HepG2 (cell line): ENCODE measurements around the gene ULK4. TPM values are rescaled to one million over a fixed set of nuclear protein-coding genes. Genes with fewer than 3 reads are reported as not detected.

Experiments
- ATAC-seq: fragments of 200-7000 bp; cut with Tn5 transposase; 3 replicates; pipeline ENCODE4 v1.9.1; 2020; ENCODE audit warnings: mild to moderate bottlenecking, moderate library complexity
- BruUV-seq: library from RNA; stranded (reverse); fragments of 400-500 nt; replicated peaks from 2 replicates; lab custom pipeline; 2021; lab: Mats Ljungman, UMichigan
- CTCF ChIA-PET: fragments of 300-600 bp; formaldehyde crosslinking; extraction: SDS; loops from one replicate; lab custom pipeline; 2021; ENCODE audit warnings: low total read pairs, inconsistent platforms, low intra/inter-chr PET ratio; lab: Yijun Ruan, JAX
- POLR2A ChIA-PET: fragments of 350-600 bp; sonication (Branson Sonifier 250); formaldehyde crosslinking; loops from one replicate; lab custom pipeline; 2020; ENCODE audit warnings: antibody characterized with exemption, inconsistent platforms; lab: Yijun Ruan, JAX
- DNase-seq: peaks from one replicate; pipeline ENCODE4 v3.0.0-alpha.2; 2015; ENCODE audit warnings: low spot score
- FAIRE-seq: peaks from 3 replicates; lab custom pipeline; 2011; peaks lifted over from hg19 to GRCh38; lab: Jason Lieb, UNC
- H2AFZ ChIP-seq: one replicate; pipeline ENCODE4 v1.6.1; 2011; ENCODE audit warnings: low read length, inconsistent platforms
- H3K27ac ChIP-seq: fragments of 300-600 bp; 3 replicates; pipeline ENCODE4 v1.8.0; 2011; ENCODE audit warnings: mixed run types, mild to moderate bottlenecking, mixed read lengths, low read length, inconsistent platforms; ENCODE audit not compliant: insufficient read depth; ENCODE audit errors: extremely low read length
- H3K27me3 ChIP-seq, 2 experiments: fragments of 200-600 bp in 1 of 2; 2 replicates in 1 of 2; 3 replicates in 1 of 2; pipeline versions ENCODE4 v1.6.0 to v1.8.0; 2011; ENCODE audit warnings: low read length in 2 of 2, mild to moderate bottlenecking in 2 of 2, moderate library complexity in 2 of 2, inconsistent platforms in 1 of 2; ENCODE audit not compliant: insufficient read depth in 2 of 2, control insufficient read depth in 1 of 2
- H3K36me3 ChIP-seq, 2 experiments: fragments of 200-600 bp in 1 of 2; replicated peaks in 1 of 2; 2 replicates in 1 of 2; 3 replicates in 1 of 2; pipeline versions ENCODE4 v1.5.1 to v1.8.0; 2011; ENCODE audit warnings: low read length in 2 of 2, inconsistent platforms in 1 of 2; ENCODE audit not compliant: insufficient read depth in 2 of 2, control insufficient read depth in 1 of 2
- H3K4me1 ChIP-seq: 2 replicates; pipeline ENCODE4 v1.5.1; 2012; ENCODE audit warnings: low read length, inconsistent platforms; ENCODE audit not compliant: insufficient read depth
- H3K4me2 ChIP-seq: 2 replicates; pipeline ENCODE4 v1.6.0; 2011; ENCODE audit warnings: low read depth, low read length, inconsistent platforms
- H3K4me3 ChIP-seq, 3 experiments: fragments of 200-600 bp in 1 of 3; sonication (generic), shearing (Covaris generic) in 1 of 3; replicated peaks in 1 of 3; 2 replicates each; pipeline ENCODE4 v1.5.1; 2011 to 2016; ENCODE audit warnings: low read length in 3 of 3, inconsistent platforms in 2 of 3, low read depth in 2 of 3, mild to moderate bottlenecking in 2 of 3, control low read depth in 1 of 3, mixed read lengths in 1 of 3; ENCODE audit not compliant: insufficient read depth in 1 of 3
- H3K79me2 ChIP-seq: one replicate; pipeline ENCODE4 v1.6.1; 2011; ENCODE audit warnings: low read length, inconsistent platforms; ENCODE audit not compliant: insufficient read depth
- H3K9ac ChIP-seq: 2 replicates; pipeline ENCODE4 v1.6.0; 2011; ENCODE audit warnings: mild to moderate bottlenecking, low read depth, low read length, inconsistent platforms; ENCODE audit not compliant: insufficient read depth
- H3K9me3 ChIP-seq: 2 replicates; pipeline ENCODE4 v1.5.1; 2012; ENCODE audit warnings: mild to moderate bottlenecking, low read length
- H4K20me1 ChIP-seq: 2 replicates; pipeline ENCODE4 v1.6.0; 2011; ENCODE audit warnings: inconsistent platforms, mild to moderate bottlenecking, low read length, moderate library complexity; ENCODE audit not compliant: insufficient read depth
- HNF4A ChIP-seq: sonication (generic); formaldehyde crosslinking; IDR thresholded peaks from 2 replicates; pipeline ENCODE4 v1.4.0; 2020; ENCODE audit warnings: missing genetic modification reagents
- HNF4G ChIP-seq, 2 experiments: sonication (generic) in 1 of 2; formaldehyde crosslinking in 1 of 2; IDR thresholded peaks; 2 replicates each; pipeline versions ENCODE4 v1.4.0 to v1.6.1; 2011 to 2020; ENCODE audit warnings: borderline replicate concordance in 2 of 2, low read depth in 2 of 2, mild to moderate bottlenecking in 2 of 2, low read length in 1 of 2, missing genetic modification reagents in 1 of 2, moderate library complexity in 1 of 2
- MAFF ChIP-seq: IDR thresholded peaks from 2 replicates; pipeline ENCODE4 v1.6.1; 2011; ENCODE audit warnings: low read depth, low read length, improper control_type of control experiment
- MAFK ChIP-seq, 2 experiments: IDR thresholded peaks in 1 of 2; conservative IDR thresholded peaks in 1 of 2; 2 replicates each; pipeline ENCODE4 v1.6.1; 2011; ENCODE audit warnings: improper control_type of control experiment in 2 of 2, low read length in 2 of 2
- RELA ChIP-seq: sonication (generic); formaldehyde crosslinking; IDR thresholded peaks from 2 replicates; pipeline ENCODE4 v1.4.0; 2020; ENCODE audit warnings: missing genetic modification reagents
- SP5 ChIP-seq: IDR thresholded peaks from 2 replicates; pipeline ENCODE4 v1.6.1; 2016; ENCODE audit warnings: low read depth, borderline replicate concordance
- ZNF230 ChIP-seq: sonication (generic); formaldehyde crosslinking; IDR thresholded peaks from 2 replicates; pipeline ENCODE4 v1.4.0; 2020; ENCODE audit warnings: mild to moderate bottlenecking, missing genetic modification reagents
- ZNF251 ChIP-seq: sonication (generic); formaldehyde crosslinking; IDR thresholded peaks from 2 replicates; pipeline ENCODE4 v1.9.0; 2021; ENCODE audit warnings: mild to moderate bottlenecking, missing genetic modification reagents
- ZNF841 ChIP-seq: sonication (generic); formaldehyde crosslinking; IDR thresholded peaks from 2 replicates; pipeline ENCODE4 v1.8.1; 2023; ENCODE audit warnings: missing genetic modification reagents, borderline replicate concordance
- WGBS: methylation state at CpG from one replicate; pipeline ENCODE4 v1.1.6; 2017; ENCODE audit warnings: low lambda C conversion rate; 5-methylcytosine and 5-hydroxymethylcytosine counted together
- in situ Hi-C: cut with HindIII; loops from 2 replicates; pipeline ENCODE4 v1.10.0; 2017; ENCODE audit warnings: low pct_unique_long_range_greater_than_20kb; ENCODE audit not compliant: extremely low pct_ligation_motif_present
- intact Hi-C: fragments of 100-400 bp; cut with micrococcal nuclease; formaldehyde crosslinking; loops from one replicate; pipeline ENCODE4 v1.10.0; 2022; ENCODE audit not compliant: unreplicated experiment
- polyA plus RNA-seq, 8 experiments: library from polyadenylated mRNA; depleted of rRNA in 3 of 8; stranded (reverse) in 7 of 8; unstranded in 1 of 8; fragments of >200 nt; fragmentation: Illumina TruSeq in 4 of 8; extraction: Trizol in 4 of 8; gene quantifications; 2 replicates each; pipeline versions ENCODE4 v1.2.1 to v1.2.3, GENCODE V29; 2011 to 2016; ENCODE audit warnings: low read depth in 4 of 8, missing spikeins in 1 of 8, mixed read lengths in 1 of 8; ENCODE audit not compliant: insufficient read depth in 1 of 8
- total RNA-seq, 5 experiments: library from RNA; depleted of rRNA; stranded (reverse); fragments of >200 nt; fragmentation: Illumina TruSeq; extraction: Trizol; gene quantifications; 2 replicates each; pipeline ENCODE4 v1.2.3, GENCODE V29; 2016; ENCODE audit warnings: low read depth in 1 of 5

The ULK4 gene
- total and polyA plus RNA-seq, 2 of the 13 experiments (the other 11 are each of a cell fraction or from before 2014, with no cell fraction given): 6.7 to 11.8 TPM

DNA sequence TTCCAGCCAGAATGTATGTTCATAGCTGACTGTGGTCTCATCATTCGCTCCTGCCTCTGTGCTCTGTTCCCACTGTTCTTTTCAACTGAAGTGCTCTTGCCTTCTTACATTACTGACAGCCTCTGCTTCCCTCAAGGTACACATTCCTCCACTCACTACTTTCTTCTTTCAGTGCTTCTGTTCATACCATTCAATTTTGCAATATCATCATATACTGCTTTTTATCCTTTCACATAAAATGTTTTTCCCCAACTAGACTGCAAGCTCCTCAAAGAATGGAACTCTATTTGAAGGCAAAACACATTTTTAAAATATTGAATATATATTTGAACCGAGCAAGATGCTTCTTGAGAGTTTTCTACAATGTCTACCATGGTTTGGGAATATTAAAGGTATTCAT, 471.5 kb downstream of the ULK4 start:
- CTCF ChIA-PET: no interaction called here
- Histone ChIP-seq H3K4me2 (no peak overlapping the region), H3K27me3 (no peaks in the 10 kb centered on the region)
- intact Hi-C loops: no loop called here
- no TSS peak for BruUV-seq
- TF ChIP-seq HNF4G (IDR thresholded peaks at IDR 0.05; ENCODE audit: borderline replicate concordance, low read depth, low read length) (no peak), HNF4G (CRISPR knock-in tag; IDR thresholded peaks at IDR 0.05; ENCODE audit: borderline replicate concordance, low read depth) (no peak), MAFK (conservative IDR thresholded peaks at IDR 0.05 in 1 of 2, IDR thresholded peaks at IDR 0.05 in 1 of 2; ENCODE audit: low read length in 2 of 2) (peak; percentile 74 to 76), ZNF841 (CRISPR knock-in tag) (no peak), MAFF (peak; percentile 77), SP5 (CRISPR knock-in tag) (no peak), HNF4A (CRISPR knock-in tag) (no peak), ZNF230 (CRISPR knock-in tag) (no peak)
- TF ChIP-seq, all 625 proteins: peak for 2
- H3K4me1 ChIP-seq: no peaks in the 10 kb centered on the region
- POLR2A ChIA-PET: no interaction called here
- ATAC-seq: no peak
- H2AFZ ChIP-seq: no peak overlapping the region
- no peaks in the 10 kb centered on the region for H3K79me2 ChIP-seq
- no peak for DNase-seq
- no peak overlapping the region for H3K4me3 ChIP-seq
- H3K9me3 ChIP-seq: no peaks in the 10 kb centered on the region
- 46% methylated on average over 2 of the region's 2 CpGs for WGBS
- H3K27ac ChIP-seq: no peak overlapping the region
- in situ Hi-C loops: no loop called here
- H4K20me1 ChIP-seq: no peaks in the 10 kb centered on the region
- no peak for FAIRE-seq
- no peaks in the 10 kb centered on the region for H3K36me3 ChIP-seq
- H3K9ac ChIP-seq: no peak overlapping the region

DNA sequence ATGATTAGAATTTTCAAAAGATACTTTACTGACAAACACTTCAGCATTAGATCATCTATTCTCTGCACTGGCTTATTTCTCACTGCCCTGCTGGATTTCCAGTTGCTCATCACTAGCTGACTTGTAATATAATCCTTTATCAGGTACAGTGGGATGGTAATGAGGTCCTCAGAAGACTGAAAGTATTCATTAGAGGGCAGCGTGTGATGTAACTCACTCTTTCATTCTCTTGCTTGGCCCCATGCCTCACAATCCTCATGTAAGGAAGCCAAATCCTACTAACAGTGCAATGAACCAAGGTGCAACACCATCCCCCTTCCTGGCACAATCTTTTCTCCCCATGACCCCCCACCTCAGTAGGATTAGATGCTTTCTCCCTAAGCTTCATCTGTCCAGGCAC, 472.7 kb downstream of the ULK4 start:
- no peak overlapping the region for H3K4me3 ChIP-seq
- BruUV-seq: no TSS peak
- WGBS: 27% methylated on average over 1 of the region's 1 CpG
- no peak overlapping the region for H2AFZ ChIP-seq
- in situ Hi-C loops: no loop called here
- H3K27ac ChIP-seq: no peak overlapping the region
- TF ChIP-seq RELA (CRISPR knock-in tag) (no peak), ZNF251 (CRISPR knock-in tag) (no peak)
- ATAC-seq (no peak), DNase-seq (no peak), FAIRE-seq (no peak)
- no peak overlapping the region for H3K4me2 ChIP-seq
- POLR2A ChIA-PET: no interaction called here
- H3K36me3 ChIP-seq: no peaks in the 10 kb centered on the region
- H3K79me2 ChIP-seq: no peaks in the 10 kb centered on the region
- no peak overlapping the region for H3K9ac ChIP-seq
- no peaks in the 10 kb centered on the region for H3K9me3 ChIP-seq
- H3K27me3 ChIP-seq: no peaks in the 10 kb centered on the region
- CTCF ChIA-PET: no interaction called here
- intact Hi-C loops: no loop called here
- no peaks in the 10 kb centered on the region for H3K4me1 ChIP-seq
- H4K20me1 ChIP-seq: no peaks in the 10 kb centered on the region
